ENCODE measurements around the gene PRSS16.

PRSS16 gene

GRCh38 chr6:27273783-27274182, 26.3 kb downstream of the PRSS16 start:
- no peaks in the 10 kb centered on the region for H3K9me3 ChIP-seq (ENCODE audit: low read depth, low read length)

GRCh38 chr6:27275025-27275956, 27.8 kb downstream of the PRSS16 start:
- Histone ChIP-seq H3K9ac (ENCODE audit: insufficient read length) (no peak overlapping the region), H3K27ac (no peak overlapping the region), H3K4me3 (no peak overlapping the region), H3K36me3 (ENCODE audit: insufficient read depth, low read length) (no peaks in the 10 kb centered on the region), H3K9me3 (ENCODE audit: low read depth, low read length) (no peaks in the 10 kb centered on the region)
- DNase-seq (ENCODE audit: low read depth, low spot score), result no peak
- no peak for TF ChIP-seq EZH2 (IDR thresholded peaks at IDR 0.05)
- TF ChIP-seq POLR2AphosphoS5 (IDR thresholded peaks at IDR 0.05; ENCODE audit: borderline replicate concordance, low read depth, low read length), result no peak
- TF ChIP-seq FOXP2 (optimal IDR thresholded peaks at IDR 0.05; ENCODE audit: control extremely low read depth, extremely low read length, insufficient read depth), result no peak

More at GRCh38 chr6:27273783-27274182, 26.3 kb downstream of the PRSS16 start:
- TF ChIP-seq EZH2 (IDR thresholded peaks at IDR 0.05), result no peak
- no peak for TF ChIP-seq POLR2AphosphoS5 (IDR thresholded peaks at IDR 0.05; ENCODE audit: borderline replicate concordance, low read depth, low read length)
- TF ChIP-seq FOXP2 (optimal IDR thresholded peaks at IDR 0.05; ENCODE audit: control extremely low read depth, extremely low read length, insufficient read depth), result no peak
- Histone ChIP-seq H3K9ac (ENCODE audit: insufficient read length) (no peak overlapping the region), H3K27ac (no peak overlapping the region), H3K4me3 (no peak overlapping the region), H3K36me3 (ENCODE audit: insufficient read depth, low read length) (no peaks in the 10 kb centered on the region)
- no peak for DNase-seq (ENCODE audit: low read depth, low spot score)

- no peak for DNase-seq (ENCODE audit: low read depth, low spot score)
- no peak overlapping the region for H3K27ac ChIP-seq
- peak overlapping the region; percentile 79 for H3K4me3 ChIP-seq
- no peaks in the 10 kb centered on the region for H3K36me3 ChIP-seq (ENCODE audit: insufficient read depth, low read length)
- no peaks in the 10 kb centered on the region for H3K9me3 ChIP-seq (ENCODE audit: low read depth, low read length)
- H3K9ac ChIP-seq (ENCODE audit: insufficient read length), result peak overlapping the region; percentile 69
- TF ChIP-seq EZH2 (IDR thresholded peaks at IDR 0.05) (no peak), FOXP2 (optimal IDR thresholded peaks at IDR 0.05; ENCODE audit: control extremely low read depth, extremely low read length, insufficient read depth) (no peak), POLR2AphosphoS5 (IDR thresholded peaks at IDR 0.05; ENCODE audit: borderline replicate concordance, low read depth, low read length) (no peak)
Observed at GRCh38 chr6:27279513-27280063, 32.1 kb downstream of the PRSS16 start.

- TF ChIP-seq POLR2AphosphoS5 (IDR thresholded peaks at IDR 0.05; ENCODE audit: borderline replicate concordance, low read depth, low read length) (no peak), EZH2 (IDR thresholded peaks at IDR 0.05) (no peak), FOXP2 (optimal IDR thresholded peaks at IDR 0.05; ENCODE audit: control extremely low read depth, extremely low read length, insufficient read depth) (no peak)
- Histone ChIP-seq H3K9me3 (ENCODE audit: low read depth, low read length) (no peaks in the 10 kb centered on the region), H3K27ac (peak overlapping the region; percentile 85), H3K36me3 (ENCODE audit: insufficient read depth, low read length) (no peaks in the 10 kb centered on the region), H3K4me3 (peak overlapping the region; percentile 79), H3K9ac (ENCODE audit: insufficient read length) (peak overlapping the region; percentile 74)
- DNase-seq (ENCODE audit: low read depth, low spot score), result no peak
Observed at GRCh38 chr6:27280064-27280539, 32.6 kb downstream of the PRSS16 start.

DNA sequence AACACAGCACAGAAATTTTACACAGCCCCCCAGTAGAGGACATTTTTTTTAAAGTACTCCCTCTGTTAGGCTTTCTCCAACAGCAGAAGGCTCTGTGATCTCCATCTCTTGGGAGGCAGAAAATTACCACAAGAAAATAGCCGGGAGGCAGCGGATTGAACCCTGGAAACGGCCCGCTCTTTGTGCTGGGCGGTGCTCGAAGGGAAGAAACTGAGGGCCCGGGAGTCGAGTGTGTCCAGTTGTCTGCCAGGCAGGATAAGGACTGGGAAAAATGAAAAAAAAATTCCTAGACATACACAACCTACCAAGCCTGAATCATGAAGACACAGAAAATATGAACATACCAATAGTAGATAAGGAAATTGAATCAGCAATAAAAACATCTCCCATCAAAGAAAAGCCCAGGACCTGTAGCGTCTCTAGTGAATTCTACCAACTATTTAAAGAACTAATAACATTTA, 33.1 kb downstream of the PRSS16 start:
- H3K9ac ChIP-seq (ENCODE audit: insufficient read length), result peak overlapping the region; percentile 74
- H3K27ac ChIP-seq, result peak overlapping the region; percentile 85
- H3K4me3 ChIP-seq, result peak overlapping the region; percentile 79
- H3K36me3 ChIP-seq (ENCODE audit: insufficient read depth, low read length), result no peaks in the 10 kb centered on the region
- H3K9me3 ChIP-seq (ENCODE audit: low read depth, low read length), result no peaks in the 10 kb centered on the region
- TF ChIP-seq EZH2 (IDR thresholded peaks at IDR 0.05) (no peak), FOXP2 (optimal IDR thresholded peaks at IDR 0.05; ENCODE audit: control extremely low read depth, extremely low read length, insufficient read depth) (no peak), POLR2AphosphoS5 (IDR thresholded peaks at IDR 0.05; ENCODE audit: borderline replicate concordance, low read depth, low read length) (no peak)
- DNase-seq (ENCODE audit: low read depth, low spot score), result no peak

- H3K4me3 ChIP-seq, result peak overlapping the region; percentile 79
- no peak for DNase-seq (ENCODE audit: low read depth, low spot score)
- no peaks in the 10 kb centered on the region for H3K36me3 ChIP-seq (ENCODE audit: insufficient read depth, low read length)
- H3K9me3 ChIP-seq (ENCODE audit: low read depth, low read length), result no peaks in the 10 kb centered on the region
- TF ChIP-seq EZH2 (IDR thresholded peaks at IDR 0.05) (no peak), POLR2AphosphoS5 (IDR thresholded peaks at IDR 0.05; ENCODE audit: borderline replicate concordance, low read depth, low read length) (no peak), FOXP2 (optimal IDR thresholded peaks at IDR 0.05; ENCODE audit: control extremely low read depth, extremely low read length, insufficient read depth) (no peak)
- peak overlapping the region; percentile 85 for H3K27ac ChIP-seq
- peak overlapping the region; percentile 74 for H3K9ac ChIP-seq (ENCODE audit: insufficient read length)
Observed at GRCh38 chr6:27281105-27281539, 33.6 kb downstream of the PRSS16 start.

GRCh38 chr6:27281569-27281968, 34.1 kb downstream of the PRSS16 start:
- no peaks in the 10 kb centered on the region for H3K9me3 ChIP-seq (ENCODE audit: low read depth, low read length)
- TF ChIP-seq POLR2AphosphoS5 (IDR thresholded peaks at IDR 0.05; ENCODE audit: borderline replicate concordance, low read depth, low read length) (no peak), FOXP2 (optimal IDR thresholded peaks at IDR 0.05; ENCODE audit: control extremely low read depth, extremely low read length, insufficient read depth) (no peak)
- no peak overlapping the region for H3K27ac ChIP-seq
- no peak for DNase-seq (ENCODE audit: low read depth, low spot score)
- H3K4me3 ChIP-seq, result peak overlapping the region; percentile 79
- no peaks in the 10 kb centered on the region for H3K36me3 ChIP-seq (ENCODE audit: insufficient read depth, low read length)
- H3K9ac ChIP-seq (ENCODE audit: insufficient read length), result no peak overlapping the region

DNA sequence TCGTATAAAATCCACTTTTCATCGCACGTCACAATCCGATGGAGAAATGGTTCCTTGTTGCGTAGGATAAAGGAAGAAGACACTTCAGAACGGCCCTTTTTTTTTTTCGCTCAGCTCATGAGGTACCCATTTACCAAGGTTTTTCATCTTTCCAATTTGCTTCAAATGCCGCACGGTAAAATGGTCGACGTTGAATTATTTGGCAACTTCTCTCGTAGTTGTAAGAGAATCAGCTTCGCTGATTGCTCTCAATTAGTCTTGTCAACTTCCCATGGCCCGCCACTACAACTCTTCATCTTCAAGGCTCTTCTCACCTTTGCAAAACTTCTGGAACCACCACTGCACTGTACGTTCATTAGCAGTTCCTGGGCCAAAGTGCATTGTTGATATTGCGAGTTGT, 35.8 kb downstream of the PRSS16 start:
- Histone ChIP-seq H3K9me3 (ENCODE audit: low read depth, low read length) (no peaks in the 10 kb centered on the region), H3K36me3 (ENCODE audit: insufficient read depth, low read length) (no peaks in the 10 kb centered on the region), H3K9ac (ENCODE audit: insufficient read length) (no peak overlapping the region), H3K27ac (no peak overlapping the region), H3K4me3 (no peak overlapping the region)
- DNase-seq (ENCODE audit: low read depth, low spot score), result no peak
- no peak for TF ChIP-seq EZH2 (IDR thresholded peaks at IDR 0.05)
- no peak for TF ChIP-seq POLR2AphosphoS5 (IDR thresholded peaks at IDR 0.05; ENCODE audit: borderline replicate concordance, low read depth, low read length)
